Skeletal muscle satellite cell (primary cell): ENCODE data around the gene XRCC1.
"Not testable (repeated sequence)": the region's sequence is repeated elsewhere in the genome, so short reads cannot be mapped to it uniquely, and the experiment has no call there.

Source experiments
- H3K27me3 ChIP-seq: 2 replicates; pipeline ENCODE4 v1.7.0; 2013; ENCODE audit warnings: low read length; ENCODE audit not compliant: control insufficient read depth, insufficient read depth
- H3K36me3 ChIP-seq: 2 replicates; pipeline ENCODE4 v1.7.0; 2013; ENCODE audit warnings: mild to moderate bottlenecking, control low read depth, low read length; ENCODE audit not compliant: insufficient read depth
- H3K4me1 ChIP-seq: 2 replicates; pipeline ENCODE4 v1.7.0; 2013; ENCODE audit warnings: low read length; ENCODE audit not compliant: control insufficient read depth, insufficient read depth
- H3K4me2 ChIP-seq: 2 replicates; pipeline ENCODE4 v1.7.0; 2013; ENCODE audit warnings: mild to moderate bottlenecking, low read length
- H3K4me3 ChIP-seq: 2 replicates; pipeline ENCODE4 v1.7.0; 2013; ENCODE audit warnings: low read length
- H3K9ac ChIP-seq: 2 replicates; pipeline ENCODE4 v1.7.0; 2013; ENCODE audit warnings: mild to moderate bottlenecking, low read depth, low read length, moderate library complexity
- H3K9me3 ChIP-seq: replicated peaks from 2 replicates; pipeline ENCODE4 v1.7.0; 2013; ENCODE audit warnings: mild to moderate bottlenecking, control low read depth, low read length

XRCC1 gene

GRCh38 chr19:43524922-43525835 is 50.1 kb downstream of the XRCC1 start:
- Histone ChIP-seq H3K36me3 (peaks cover 7% of the 10 kb centered on the region), H3K4me1 (peaks cover 38% of the 10 kb centered on the region), H3K4me3 (peak overlapping the region; percentile 89), H3K9me3 (no peaks in the 10 kb centered on the region), H3K4me2 (peak overlapping the region; percentile 84), H3K9ac (peak overlapping the region; percentile 83), H3K27me3 (no peaks in the 10 kb centered on the region)

DNA sequence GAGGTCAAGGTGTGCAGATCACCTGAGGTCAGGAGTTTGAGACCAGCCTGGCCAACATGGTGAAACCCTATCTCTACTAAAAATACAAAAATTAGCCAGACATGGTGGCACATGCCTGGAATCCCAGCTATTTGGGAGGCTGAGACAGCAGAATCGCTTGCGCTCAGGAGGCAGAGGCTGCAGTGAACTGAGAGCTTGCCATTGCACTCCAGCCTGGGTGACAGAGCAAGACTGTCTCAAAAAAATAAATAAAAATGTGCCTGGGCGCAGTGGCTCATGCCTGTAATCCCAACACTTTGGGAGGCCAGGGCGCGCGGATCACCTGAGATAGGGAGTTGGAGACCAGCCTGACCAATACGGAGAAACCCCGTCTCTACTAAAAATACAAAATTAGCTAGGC is 51.6 kb downstream of the XRCC1 start:
- H3K4me1 ChIP-seq: peaks cover 34% of the 10 kb centered on the region
- H3K9ac ChIP-seq, H3K4me2 ChIP-seq, H3K4me3 ChIP-seq, H3K9me3 ChIP-seq, H3K27me3 ChIP-seq, H3K36me3 ChIP-seq: not testable (repeated sequence)

DNA sequence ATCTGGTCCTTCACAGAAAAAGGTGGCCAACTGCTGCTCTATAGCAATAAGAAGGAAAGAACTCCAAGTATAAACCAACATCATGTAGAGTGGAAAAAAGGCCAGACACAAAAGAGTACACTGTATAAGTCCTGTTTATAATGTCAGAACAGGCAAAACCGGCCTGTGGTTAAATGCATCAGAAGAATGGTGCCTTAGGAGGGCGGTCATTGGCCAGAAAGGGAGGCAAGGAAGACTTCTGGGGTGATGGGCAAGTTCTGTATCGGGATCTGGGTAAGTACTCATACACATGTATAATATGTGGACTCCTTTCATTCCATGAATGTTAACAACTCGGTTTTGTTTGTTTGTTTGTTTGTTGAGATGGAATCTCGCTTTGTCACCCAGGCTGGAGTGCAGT is 52.4 kb downstream of the XRCC1 start:
- H3K36me3 ChIP-seq: peaks cover 7% of the 10 kb centered on the region
- H3K4me3 ChIP-seq: no peak overlapping the region
- H3K9me3 ChIP-seq: no peaks in the 10 kb centered on the region
- no peak overlapping the region for H3K9ac ChIP-seq
- peaks cover 32% of the 10 kb centered on the region for H3K4me1 ChIP-seq
- no peaks in the 10 kb centered on the region for H3K27me3 ChIP-seq
- H3K4me2 ChIP-seq: no peak overlapping the region

GRCh38 chr19:43519436-43520088 is 55.8 kb downstream of the XRCC1 start:
- Histone ChIP-seq H3K9ac (no peak overlapping the region), H3K4me2 (no peak overlapping the region), H3K9me3 (no peaks in the 10 kb centered on the region), H3K27me3 (no peaks in the 10 kb centered on the region), H3K36me3 (peaks cover 10% of the 10 kb centered on the region), H3K4me1 (peaks cover 9% of the 10 kb centered on the region), H3K4me3 (no peak overlapping the region)

DNA sequence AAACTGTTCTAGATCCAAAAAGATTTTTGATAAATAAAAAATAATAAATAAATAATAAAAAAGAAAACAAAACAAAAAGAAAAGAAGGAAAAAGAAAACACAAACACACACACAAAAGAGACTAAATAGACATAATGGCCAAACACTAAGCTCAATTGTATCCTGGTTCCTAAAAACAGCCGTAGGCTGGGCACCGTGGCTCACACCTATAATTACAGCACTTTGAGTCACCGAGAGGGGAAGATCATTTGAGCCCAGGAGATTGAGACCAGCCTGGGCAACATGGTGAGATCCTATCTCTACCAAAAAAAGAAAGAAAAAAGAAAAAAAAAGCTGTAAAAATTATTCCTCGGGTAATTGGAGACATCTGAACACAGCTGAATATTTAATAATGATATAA is 57.3 kb downstream of the XRCC1 start:
- Histone ChIP-seq H3K27me3 (no peaks in the 10 kb centered on the region), H3K4me1 (peaks cover 2% of the 10 kb centered on the region), H3K4me3 (no peak overlapping the region), H3K9me3 (no peaks in the 10 kb centered on the region), H3K9ac (no peak overlapping the region), H3K4me2 (no peak overlapping the region), H3K36me3 (peaks cover 10% of the 10 kb centered on the region)

- not testable (repeated sequence) for H3K4me1 ChIP-seq, H3K4me3 ChIP-seq, H3K27me3 ChIP-seq, H3K9me3 ChIP-seq, H3K4me2 ChIP-seq, H3K9ac ChIP-seq
- peaks cover 26% of the 10 kb centered on the region for H3K36me3 ChIP-seq
Measured at GRCh38 chr19:43512399-43512798, 62.9 kb downstream of the XRCC1 start.

DNA sequence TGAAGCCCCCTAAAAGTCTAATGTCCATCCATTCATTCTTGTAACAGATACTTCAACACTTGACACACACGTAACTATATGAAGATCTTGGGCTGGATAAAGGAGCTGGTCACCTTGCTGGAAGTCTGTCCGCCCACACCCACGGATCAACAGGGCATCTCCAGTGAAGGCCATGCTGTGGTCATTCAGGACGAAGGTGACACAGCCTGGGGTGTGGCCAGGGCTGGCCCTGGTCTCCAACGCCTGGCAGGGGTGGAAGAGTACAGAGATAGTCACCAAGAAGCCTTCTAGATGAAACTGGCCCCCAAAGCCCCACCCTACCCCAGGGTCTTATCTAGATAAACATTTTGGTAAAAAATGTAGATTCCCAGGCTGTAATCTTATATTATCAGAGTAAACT is 64.0 kb downstream of the XRCC1 start:
- Histone ChIP-seq H3K4me3 (no peak overlapping the region), H3K4me2 (no peak overlapping the region), H3K36me3 (peaks cover 26% of the 10 kb centered on the region), H3K27me3 (no peaks in the 10 kb centered on the region), H3K4me1 (no peaks in the 10 kb centered on the region), H3K9ac (no peak overlapping the region), H3K9me3 (no peaks in the 10 kb centered on the region)

- no peak overlapping the region for H3K9ac ChIP-seq
- H3K9me3 ChIP-seq: no peaks in the 10 kb centered on the region
- no peaks in the 10 kb centered on the region for H3K4me1 ChIP-seq
- no peak overlapping the region for H3K4me3 ChIP-seq
- H3K4me2 ChIP-seq: no peak overlapping the region
- peaks cover 26% of the 10 kb centered on the region for H3K36me3 ChIP-seq
- no peaks in the 10 kb centered on the region for H3K27me3 ChIP-seq
Measured at GRCh38 chr19:43510713-43511112, 64.6 kb downstream of the XRCC1 start.

DNA sequence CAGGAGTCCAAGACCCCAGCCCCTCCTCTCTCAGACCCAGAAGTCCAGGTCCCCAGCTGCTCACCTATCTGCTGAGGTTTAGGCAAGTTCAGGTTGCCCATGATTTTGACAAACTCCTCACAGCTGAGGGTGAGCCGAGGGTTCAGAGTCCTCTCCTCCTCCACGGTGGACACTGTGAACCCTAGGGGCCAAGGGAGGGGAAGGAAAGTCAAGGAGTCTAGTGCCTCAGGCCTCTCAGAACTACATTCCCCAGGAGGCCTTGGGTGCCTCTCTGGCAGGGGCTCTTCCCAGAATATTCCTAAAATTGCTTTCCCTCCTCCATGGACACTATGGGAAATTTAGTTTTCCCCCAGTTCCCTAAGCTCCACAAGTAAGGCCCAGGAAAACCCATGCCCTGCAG is 67.4 kb downstream of the XRCC1 start:
- no peaks in the 10 kb centered on the region for H3K9me3 ChIP-seq
- H3K9ac ChIP-seq: no peak overlapping the region
- H3K4me2 ChIP-seq: no peak overlapping the region
- no peaks in the 10 kb centered on the region for H3K27me3 ChIP-seq
- H3K4me3 ChIP-seq: no peak overlapping the region
- peaks cover 23% of the 10 kb centered on the region for H3K36me3 ChIP-seq
- H3K4me1 ChIP-seq: peaks cover 15% of the 10 kb centered on the region

- peaks cover 23% of the 10 kb centered on the region for H3K36me3 ChIP-seq
- no peak overlapping the region for H3K4me2 ChIP-seq
- H3K9ac ChIP-seq: no peak overlapping the region
- H3K9me3 ChIP-seq: no peaks in the 10 kb centered on the region
- H3K4me1 ChIP-seq: peaks cover 15% of the 10 kb centered on the region
- no peaks in the 10 kb centered on the region for H3K27me3 ChIP-seq
- no peak overlapping the region for H3K4me3 ChIP-seq
Measured at GRCh38 chr19:43506629-43507028, 68.7 kb downstream of the XRCC1 start.

DNA sequence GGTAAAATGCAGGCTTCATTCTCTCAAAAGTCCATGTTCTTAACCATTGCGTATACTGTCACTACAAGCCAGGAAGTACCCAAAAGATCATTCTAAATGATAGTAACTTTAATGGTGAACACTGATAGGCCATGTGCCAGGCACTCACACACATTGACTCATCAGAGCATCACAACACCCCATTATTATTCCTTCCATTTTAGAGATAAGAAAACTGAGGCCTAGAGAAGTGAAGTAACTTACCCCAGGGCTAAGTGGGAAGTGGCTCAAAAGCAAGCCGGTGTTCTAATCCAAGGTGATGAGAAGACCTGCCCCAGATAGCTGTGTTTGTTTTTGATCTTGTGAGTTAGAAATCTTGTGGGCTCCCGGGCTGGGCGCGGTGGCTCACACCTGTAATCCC is 69.4 kb downstream of the XRCC1 start:
- H3K9me3 ChIP-seq: no peaks in the 10 kb centered on the region
- peaks cover 23% of the 10 kb centered on the region for H3K36me3 ChIP-seq
- H3K9ac ChIP-seq: no peak overlapping the region
- H3K4me1 ChIP-seq: peaks cover 15% of the 10 kb centered on the region
- H3K4me3 ChIP-seq: no peak overlapping the region
- H3K4me2 ChIP-seq: no peak overlapping the region
- H3K27me3 ChIP-seq: no peaks in the 10 kb centered on the region

DNA sequence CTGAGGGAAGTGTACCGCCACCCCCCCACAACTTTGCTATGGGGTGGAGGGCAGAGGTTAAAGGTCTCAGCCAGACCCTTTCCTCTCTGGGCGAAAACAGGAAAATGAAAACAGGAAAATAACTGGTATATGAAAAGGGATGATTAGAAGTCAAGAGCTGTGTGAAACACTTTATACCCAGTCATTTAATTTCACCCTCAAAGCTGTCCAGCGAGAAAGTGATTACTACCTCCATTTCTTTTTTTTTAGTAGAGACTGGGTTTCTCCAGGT is 70.2 kb downstream of the XRCC1 start:
- H3K36me3 ChIP-seq: peaks cover 18% of the 10 kb centered on the region
- no peaks in the 10 kb centered on the region for H3K9me3 ChIP-seq
- peaks cover 15% of the 10 kb centered on the region for H3K4me1 ChIP-seq
- H3K4me3 ChIP-seq: no peak overlapping the region
- H3K4me2 ChIP-seq: peak overlapping the region; percentile 99
- no peak overlapping the region for H3K9ac ChIP-seq
- H3K27me3 ChIP-seq: no peaks in the 10 kb centered on the region
